ENCODE data around the gene ANO10.
A peak's percentile ranks its signal among the peaks of the same experiment; 100 is the strongest.

ANO10 gene

GRCh38 chr3:43348852-43349574 is 272.8 kb downstream of the ANO10 start:
- H3K36me3 Mint-ChIP-seq, result peaks cover 63% of the 10 kb centered on the region
- H3K9me3 Mint-ChIP-seq (ENCODE audit: low read depth), result peaks cover 22% of the 10 kb centered on the region
- H3K4me3 Mint-ChIP-seq, result peak overlapping the region; percentile 70
- H3K27ac Mint-ChIP-seq, result peak overlapping the region; percentile 83
- H3K27me3 Mint-ChIP-seq, result no peaks in the 10 kb centered on the region
- peaks cover 71% of the 10 kb centered on the region for H3K4me1 Mint-ChIP-seq (ENCODE audit: low read depth)

- Mint-ChIP-seq H3K27me3 (no peaks in the 10 kb centered on the region), H3K4me3 (peak overlapping the region; percentile 70), H3K27ac (peak overlapping the region; percentile 83), H3K9me3 (ENCODE audit: low read depth) (peaks cover 18% of the 10 kb centered on the region), H3K4me1 (ENCODE audit: low read depth) (peaks cover 78% of the 10 kb centered on the region), H3K36me3 (peaks cover 60% of the 10 kb centered on the region)
These were observed 273.5 kb downstream of the ANO10 start for GRCh38 chr3:43348350-43348749.

- Mint-ChIP-seq H3K4me1 (ENCODE audit: low read depth) (peaks cover 84% of the 10 kb centered on the region), H3K27me3 (no peaks in the 10 kb centered on the region), H3K27ac (peak overlapping the region; percentile 83), H3K9me3 (ENCODE audit: low read depth) (peaks cover 14% of the 10 kb centered on the region), H3K4me3 (peak overlapping the region; percentile 65), H3K36me3 (peaks cover 56% of the 10 kb centered on the region)
These were observed 274.0 kb downstream of the ANO10 start for GRCh38 chr3:43347774-43348173.

- peaks cover 90% of the 10 kb centered on the region for H3K4me1 Mint-ChIP-seq (ENCODE audit: low read depth)
These were observed 274.6 kb downstream of the ANO10 start for GRCh38 chr3:43346978-43347749.

GRCh38 chr3:43345877-43346276 is 275.9 kb downstream of the ANO10 start:
- Mint-ChIP-seq H3K27ac (peak overlapping the region; percentile 80), H3K9me3 (ENCODE audit: low read depth) (no peaks in the 10 kb centered on the region), H3K36me3 (peaks cover 42% of the 10 kb centered on the region), H3K4me3 (peak overlapping the region; percentile 28), H3K4me1 (ENCODE audit: low read depth) (peaks cover 87% of the 10 kb centered on the region), H3K27me3 (no peaks in the 10 kb centered on the region)

More at GRCh38 chr3:43346978-43347749, 274.6 kb downstream of the ANO10 start:
- H3K27ac Mint-ChIP-seq, result peak overlapping the region; percentile 80
- no peaks in the 10 kb centered on the region for H3K27me3 Mint-ChIP-seq
- peaks cover 9% of the 10 kb centered on the region for H3K9me3 Mint-ChIP-seq (ENCODE audit: low read depth)
- H3K36me3 Mint-ChIP-seq, result peaks cover 54% of the 10 kb centered on the region
- peak overlapping the region; percentile 65 for H3K4me3 Mint-ChIP-seq

- Mint-ChIP-seq H3K36me3 (peaks cover 40% of the 10 kb centered on the region), H3K4me3 (peak overlapping the region; percentile 28), H3K9me3 (ENCODE audit: low read depth) (no peaks in the 10 kb centered on the region), H3K27me3 (no peaks in the 10 kb centered on the region), H3K27ac (peak overlapping the region; percentile 80), H3K4me1 (ENCODE audit: low read depth) (peaks cover 84% of the 10 kb centered on the region)
These were observed 276.6 kb downstream of the ANO10 start for GRCh38 chr3:43345246-43345645.

GRCh38 chr3:43344520-43344919 is 277.3 kb downstream of the ANO10 start:
- H3K27ac Mint-ChIP-seq, result peak overlapping the region; percentile 92
- no peaks in the 10 kb centered on the region for H3K9me3 Mint-ChIP-seq (ENCODE audit: low read depth)
- peaks cover 42% of the 10 kb centered on the region for H3K36me3 Mint-ChIP-seq
- peaks cover 83% of the 10 kb centered on the region for H3K4me1 Mint-ChIP-seq (ENCODE audit: low read depth)
- no peak overlapping the region for H3K4me3 Mint-ChIP-seq
- no peaks in the 10 kb centered on the region for H3K27me3 Mint-ChIP-seq

GRCh38 chr3:43343815-43344214 is 278.0 kb downstream of the ANO10 start:
- Mint-ChIP-seq H3K36me3 (peaks cover 38% of the 10 kb centered on the region), H3K4me1 (ENCODE audit: low read depth) (peaks cover 77% of the 10 kb centered on the region), H3K9me3 (ENCODE audit: low read depth) (peaks cover 1% of the 10 kb centered on the region), H3K27ac (peak overlapping the region; percentile 92), H3K4me3 (peak overlapping the region; percentile 48), H3K27me3 (no peaks in the 10 kb centered on the region)

GRCh38 chr3:43343185-43343584 is 278.6 kb downstream of the ANO10 start:
- Mint-ChIP-seq H3K36me3 (peaks cover 36% of the 10 kb centered on the region), H3K27ac (peak overlapping the region; percentile 92), H3K4me1 (ENCODE audit: low read depth) (peaks cover 71% of the 10 kb centered on the region), H3K9me3 (ENCODE audit: low read depth) (peaks cover 7% of the 10 kb centered on the region), H3K27me3 (no peaks in the 10 kb centered on the region), H3K4me3 (peak overlapping the region; percentile 48)

- peak overlapping the region; percentile 92 for H3K27ac Mint-ChIP-seq
- peaks cover 33% of the 10 kb centered on the region for H3K36me3 Mint-ChIP-seq
- peaks cover 58% of the 10 kb centered on the region for H3K4me1 Mint-ChIP-seq (ENCODE audit: low read depth)
- no peak overlapping the region for H3K4me3 Mint-ChIP-seq
- H3K9me3 Mint-ChIP-seq (ENCODE audit: low read depth), result peaks cover 7% of the 10 kb centered on the region
- no peaks in the 10 kb centered on the region for H3K27me3 Mint-ChIP-seq
These were observed 280.0 kb downstream of the ANO10 start for GRCh38 chr3:43341788-43342187.

- Mint-ChIP-seq H3K27ac (peak overlapping the region; percentile 18), H3K36me3 (peaks cover 42% of the 10 kb centered on the region), H3K27me3 (no peaks in the 10 kb centered on the region), H3K9me3 (ENCODE audit: low read depth) (peaks cover 11% of the 10 kb centered on the region), H3K4me3 (no peak overlapping the region), H3K4me1 (ENCODE audit: low read depth) (peaks cover 45% of the 10 kb centered on the region)
These were observed 281.4 kb downstream of the ANO10 start for GRCh38 chr3:43340403-43340802.

- Mint-ChIP-seq H3K27me3 (no peaks in the 10 kb centered on the region), H3K9me3 (ENCODE audit: low read depth) (peaks cover 11% of the 10 kb centered on the region), H3K36me3 (peaks cover 36% of the 10 kb centered on the region), H3K27ac (no peak overlapping the region), H3K4me1 (ENCODE audit: low read depth) (peaks cover 27% of the 10 kb centered on the region), H3K4me3 (no peak overlapping the region)
These were observed 283.5 kb downstream of the ANO10 start for GRCh38 chr3:43338295-43338694.

GRCh38 chr3:43335799-43336198 is 286.0 kb downstream of the ANO10 start:
- Mint-ChIP-seq H3K36me3 (peaks cover 43% of the 10 kb centered on the region), H3K4me3 (no peak overlapping the region), H3K9me3 (ENCODE audit: low read depth) (peaks cover 15% of the 10 kb centered on the region), H3K4me1 (ENCODE audit: low read depth) (peaks cover 27% of the 10 kb centered on the region), H3K27me3 (no peaks in the 10 kb centered on the region), H3K27ac (no peak overlapping the region)

- H3K4me1 Mint-ChIP-seq (ENCODE audit: low read depth), result peaks cover 33% of the 10 kb centered on the region
- no peak overlapping the region for H3K4me3 Mint-ChIP-seq
- H3K9me3 Mint-ChIP-seq (ENCODE audit: low read depth), result peaks cover 15% of the 10 kb centered on the region
- peak overlapping the region; percentile 46 for H3K27ac Mint-ChIP-seq
- no peaks in the 10 kb centered on the region for H3K27me3 Mint-ChIP-seq
- peaks cover 39% of the 10 kb centered on the region for H3K36me3 Mint-ChIP-seq
These were observed 286.8 kb downstream of the ANO10 start for GRCh38 chr3:43334976-43335375.

- no peaks in the 10 kb centered on the region for H3K27me3 Mint-ChIP-seq
- peaks cover 25% of the 10 kb centered on the region for H3K36me3 Mint-ChIP-seq
- peak overlapping the region; percentile 83 for H3K27ac Mint-ChIP-seq
- H3K9me3 Mint-ChIP-seq (ENCODE audit: low read depth), result peaks cover 7% of the 10 kb centered on the region
- peaks cover 62% of the 10 kb centered on the region for H3K4me1 Mint-ChIP-seq (ENCODE audit: low read depth)
- no peak overlapping the region for H3K4me3 Mint-ChIP-seq
These were observed 290.4 kb downstream of the ANO10 start for GRCh38 chr3:43331381-43331780.

Data from activated naive CD8-positive, alpha-beta T cell (primary cell).